ENCODE results near the gene EYA2.

The EYA2 gene

GRCh38 chr20:47061549-47061948 lies 166.9 kb downstream of the EYA2 start:
- no peak for TF ChIP-seq CTCF (IDR thresholded peaks at IDR 0.05; ENCODE audit: insufficient read depth, low read length, missing control alignments)
- ChIA-PET POLR2A (no interaction called here), CTCF (interaction anchor here (0.6 kb wide), 1 partner anchor 973 kb away, joined by 3 read pairs; no protein-coding TSS in a partner anchor)
- H3K4me3 ChIP-seq (ENCODE audit: low read depth, low read length): no peak overlapping the region
- no peak for DNase-seq (ENCODE audit: low read depth, low spot score)

- TF ChIP-seq CTCF (IDR thresholded peaks at IDR 0.05; ENCODE audit: insufficient read depth, low read length, missing control alignments): no peak
- POLR2A ChIA-PET: no interaction called here
- no peak for DNase-seq (ENCODE audit: low read depth, low spot score)
- CTCF ChIA-PET: no interaction called here
- H3K4me3 ChIP-seq (ENCODE audit: low read depth, low read length): no peak overlapping the region
Observed at GRCh38 chr20:47062226-47062890, 167.7 kb downstream of the EYA2 start.

- no peak overlapping the region for H3K4me3 ChIP-seq (ENCODE audit: low read depth, low read length)
- CTCF ChIA-PET: no interaction called here
- no peak for DNase-seq (ENCODE audit: low read depth, low spot score)
- POLR2A ChIA-PET: no interaction called here
- no peak for TF ChIP-seq CTCF (IDR thresholded peaks at IDR 0.05; ENCODE audit: insufficient read depth, low read length, missing control alignments)
Observed at GRCh38 chr20:47063407-47063806, 168.8 kb downstream of the EYA2 start.

DNA sequence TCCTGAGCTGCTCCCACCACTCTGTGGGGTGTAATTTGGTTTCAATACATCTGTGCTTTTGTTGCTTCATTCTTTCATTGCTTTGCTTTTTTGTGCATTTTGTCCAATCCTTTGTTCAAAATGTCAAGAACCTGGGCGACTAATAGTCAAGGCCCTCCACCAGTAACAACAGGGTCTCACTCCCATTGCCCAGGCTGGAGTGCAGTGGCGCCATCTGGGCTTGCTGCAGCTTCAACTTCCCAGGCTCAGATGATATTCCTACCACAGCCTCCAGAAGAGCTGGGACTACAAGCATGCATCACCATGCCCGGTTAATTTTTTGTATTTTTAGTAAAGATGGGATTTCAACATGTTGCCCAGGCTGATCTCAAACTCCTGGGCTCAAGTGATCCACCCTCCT lies 169.2 kb downstream of the EYA2 start:
- TF ChIP-seq CTCF (IDR thresholded peaks at IDR 0.05; ENCODE audit: insufficient read depth, low read length, missing control alignments): no peak
- ChIA-PET POLR2A (no interaction called here), CTCF (no interaction called here)
- DNase-seq (ENCODE audit: low read depth, low spot score): no peak
- no peak overlapping the region for H3K4me3 ChIP-seq (ENCODE audit: low read depth, low read length)

DNA sequence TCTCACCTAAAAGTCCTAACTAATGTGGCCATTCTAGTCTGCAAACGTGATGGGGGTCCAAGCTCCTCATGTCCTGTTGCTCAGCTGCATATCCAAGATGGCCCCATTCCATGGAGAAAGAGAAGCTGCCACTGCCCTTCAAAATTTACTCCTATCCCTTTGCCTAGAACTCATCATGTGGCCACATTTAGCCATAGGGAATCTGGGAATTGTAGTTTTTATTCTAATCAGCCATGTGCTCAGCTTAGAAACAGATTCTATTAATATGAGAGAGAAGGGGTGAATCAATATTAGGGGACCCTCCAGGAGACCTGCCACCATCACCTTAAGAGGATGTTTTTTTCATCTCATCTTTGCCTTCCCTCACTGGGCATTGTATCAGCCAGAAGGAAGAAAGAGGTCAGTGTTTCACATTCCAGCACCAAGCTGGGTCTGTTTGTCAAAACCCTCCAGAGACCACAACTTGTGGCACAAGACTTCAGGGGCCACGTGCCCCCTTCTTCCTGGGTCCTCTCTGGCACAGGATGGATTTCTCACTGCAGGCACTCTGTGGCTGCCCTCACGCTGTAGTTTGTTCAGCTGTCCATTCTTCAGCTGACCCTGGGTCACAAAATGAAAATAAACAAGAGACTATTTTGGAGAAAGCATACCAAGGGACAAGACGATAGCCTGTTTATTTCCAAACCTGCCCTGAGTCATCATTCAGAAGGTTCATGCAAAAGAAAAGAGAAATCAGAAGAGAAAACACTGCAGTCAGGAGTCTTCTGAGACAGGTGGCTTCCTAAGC lies 172.0 kb downstream of the EYA2 start:
- no peak for TF ChIP-seq CTCF (IDR thresholded peaks at IDR 0.05; ENCODE audit: insufficient read depth, low read length, missing control alignments)
- DNase-seq (ENCODE audit: low read depth, low spot score): no peak
- ChIA-PET POLR2A (no interaction called here), CTCF (no interaction called here)
- no peak overlapping the region for H3K4me3 ChIP-seq (ENCODE audit: low read depth, low read length)

GRCh38 chr20:47067776-47068175 lies 173.1 kb downstream of the EYA2 start:
- no peak for TF ChIP-seq CTCF (IDR thresholded peaks at IDR 0.05; ENCODE audit: insufficient read depth, low read length, missing control alignments)
- no peak overlapping the region for H3K4me3 ChIP-seq (ENCODE audit: low read depth, low read length)
- ChIA-PET POLR2A (no interaction called here), CTCF (no interaction called here)
- DNase-seq (ENCODE audit: low read depth, low spot score): no peak

Measured in AG04449 (cell line).